ENCODE measurements around the gene MAPK8.

Gene MAPK8

DNA sequence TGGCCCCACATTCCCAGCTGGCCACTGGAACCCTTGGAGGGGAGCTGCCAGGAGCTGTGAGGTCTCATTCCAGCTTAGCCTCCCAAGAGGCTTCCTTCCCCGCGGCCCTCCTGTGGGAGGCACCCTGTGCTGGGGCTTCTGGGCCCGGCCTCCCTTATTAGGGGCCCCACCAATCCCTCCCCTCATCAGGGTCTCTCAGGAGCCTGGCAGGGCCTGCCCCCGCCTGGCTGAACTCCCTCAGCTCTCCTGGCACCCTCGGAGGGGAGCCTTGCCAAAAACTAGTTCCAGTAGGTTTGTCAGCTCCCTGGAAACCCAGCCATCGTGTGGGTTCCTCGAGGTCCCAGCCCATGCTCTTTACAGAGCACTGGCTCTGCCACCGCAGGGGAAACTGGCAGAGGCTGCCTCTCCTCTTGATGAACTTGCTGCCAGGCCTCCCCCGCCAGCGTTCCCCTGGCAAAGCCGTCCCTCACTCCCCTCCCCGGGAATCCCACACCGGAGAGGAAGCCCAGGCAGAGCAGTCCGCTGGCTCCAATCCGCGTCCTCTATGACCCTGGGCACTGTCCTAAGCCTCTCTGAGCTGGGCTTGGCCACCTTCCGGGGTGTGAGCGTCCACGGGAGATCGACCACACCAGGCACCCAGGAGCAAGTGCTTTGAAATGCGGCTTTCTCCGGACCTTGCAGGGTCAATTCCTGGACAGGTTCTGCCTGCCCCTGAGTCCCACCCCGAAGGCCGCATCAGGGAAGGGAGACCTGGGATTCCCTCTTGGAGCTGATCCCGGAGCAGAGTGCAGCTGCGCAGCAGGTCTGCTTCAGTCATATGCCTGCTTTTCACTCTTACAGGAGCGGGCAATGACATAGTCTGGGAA lies 158.6 kb downstream of the MAPK8 start:
- DNase-seq, result no peak

DNA sequence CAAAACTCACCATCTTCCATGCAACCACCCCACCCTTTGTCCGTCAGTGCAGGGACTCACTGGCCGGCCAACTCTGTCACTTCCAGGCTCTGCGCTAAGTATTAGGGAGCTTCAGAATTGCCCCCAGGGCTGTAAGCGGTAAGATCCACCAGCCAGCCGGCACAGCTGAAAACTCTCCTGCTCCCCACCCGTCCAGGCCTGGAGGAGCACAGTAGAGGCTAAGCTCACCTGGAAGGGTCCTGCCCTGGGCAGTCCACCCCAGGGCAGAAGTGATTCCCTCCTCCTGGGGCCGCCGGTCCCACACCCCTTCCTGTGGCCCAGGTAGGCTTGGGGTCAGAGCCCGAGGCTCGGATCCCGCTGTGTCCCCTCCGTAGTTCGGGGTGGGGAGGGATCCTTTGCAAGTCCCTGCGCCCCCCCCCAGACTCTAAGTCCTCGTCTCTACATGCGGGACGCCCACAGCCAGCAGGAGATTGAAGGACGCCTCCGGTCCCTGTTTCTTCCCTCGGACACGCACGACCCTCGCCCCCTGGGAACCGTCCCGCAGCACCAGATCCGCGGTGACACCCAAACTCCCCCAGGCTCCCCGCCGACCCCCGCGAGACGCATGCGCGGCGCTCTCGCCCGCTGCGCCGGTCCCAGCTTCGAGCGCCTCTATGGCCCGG lies 159.5 kb downstream of the MAPK8 start:
- no peak for DNase-seq

DNA sequence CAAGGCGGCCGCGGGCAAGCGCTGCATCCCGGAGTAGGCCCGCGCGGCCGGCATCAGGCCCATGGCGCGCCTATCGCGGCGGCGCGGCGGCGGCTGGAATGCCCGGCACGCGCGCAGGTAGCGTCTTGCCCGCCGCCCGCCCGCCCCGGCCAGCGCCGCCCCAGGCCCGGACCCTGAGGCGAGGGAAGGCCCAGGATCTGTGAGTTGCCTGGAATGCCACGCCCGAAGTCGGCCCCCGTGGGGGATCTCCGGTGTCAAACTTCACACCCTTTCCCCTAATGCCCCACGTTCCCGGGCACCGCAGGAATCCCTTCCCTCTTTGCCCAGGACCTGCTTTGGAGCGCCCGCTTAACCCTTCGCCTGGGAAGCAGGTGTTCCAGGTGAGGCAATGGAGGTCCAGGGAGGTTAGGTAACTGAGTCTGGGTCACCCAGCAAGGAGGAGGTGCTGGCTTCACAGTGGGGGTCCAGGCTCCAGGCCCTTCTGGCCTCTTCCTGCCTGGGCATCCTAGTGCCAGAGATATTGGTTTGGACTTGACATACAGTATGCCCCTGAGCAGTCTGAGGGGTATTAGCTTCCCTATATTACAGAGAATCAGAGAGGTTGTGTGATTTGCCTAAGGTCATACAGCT lies 160.2 kb downstream of the MAPK8 start:
- no peak for DNase-seq

DNA sequence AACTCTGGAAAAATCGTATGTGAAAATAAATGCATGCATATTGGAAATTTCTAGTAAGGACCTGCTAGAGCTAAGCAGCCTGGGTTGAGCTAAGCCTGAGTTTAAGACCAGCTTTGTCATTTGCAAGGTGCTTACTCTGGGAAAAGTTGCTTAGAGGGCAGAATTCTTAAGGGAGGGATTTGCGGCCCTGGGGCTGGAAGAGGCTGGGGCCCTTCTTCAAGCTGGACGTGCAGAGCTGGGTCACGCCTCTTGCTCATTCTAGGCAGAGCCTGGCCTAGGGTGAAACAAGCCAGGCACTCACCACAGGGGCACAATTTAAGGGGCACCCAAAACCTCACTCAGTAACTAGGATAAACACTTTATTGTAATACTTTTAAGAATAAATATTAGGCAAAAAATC lies 161.2 kb downstream of the MAPK8 start:
- no peak for DNase-seq

GRCh38 chr10:48468130-48468790 lies 161.8 kb downstream of the MAPK8 start:
- no peak for DNase-seq

DNA sequence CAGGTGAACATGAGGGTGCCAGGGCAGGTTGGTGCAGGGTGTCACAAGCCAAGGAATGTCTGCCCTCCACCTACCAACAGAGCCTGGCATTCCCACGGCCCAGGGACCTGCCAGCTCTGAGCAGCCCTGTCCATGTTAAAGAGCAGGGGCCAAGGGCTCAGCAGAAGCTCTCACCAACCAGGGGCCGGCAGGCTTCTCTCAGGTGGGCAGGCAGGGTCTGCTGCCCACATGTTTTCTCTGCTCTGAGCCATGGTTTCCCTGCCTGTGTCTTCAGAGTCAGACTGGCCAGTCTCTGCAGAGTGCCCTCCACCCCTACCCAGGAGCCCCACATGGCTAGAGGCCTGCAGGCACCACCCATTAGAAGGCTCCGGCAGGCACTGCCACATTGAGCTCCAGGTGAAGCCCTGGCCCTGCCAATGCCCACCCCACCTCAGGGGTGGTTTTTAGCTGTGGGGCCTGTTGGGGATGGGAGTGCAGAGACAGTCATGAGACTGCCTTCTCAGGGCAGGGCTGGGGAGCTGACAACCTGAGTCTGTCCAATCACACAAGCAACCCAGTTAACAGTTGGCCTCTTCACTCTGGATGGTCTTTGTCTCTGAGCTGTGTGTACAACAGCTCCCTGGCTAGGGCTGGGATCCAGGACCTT lies 162.5 kb downstream of the MAPK8 start:
- DNase-seq, result no peak

DNA sequence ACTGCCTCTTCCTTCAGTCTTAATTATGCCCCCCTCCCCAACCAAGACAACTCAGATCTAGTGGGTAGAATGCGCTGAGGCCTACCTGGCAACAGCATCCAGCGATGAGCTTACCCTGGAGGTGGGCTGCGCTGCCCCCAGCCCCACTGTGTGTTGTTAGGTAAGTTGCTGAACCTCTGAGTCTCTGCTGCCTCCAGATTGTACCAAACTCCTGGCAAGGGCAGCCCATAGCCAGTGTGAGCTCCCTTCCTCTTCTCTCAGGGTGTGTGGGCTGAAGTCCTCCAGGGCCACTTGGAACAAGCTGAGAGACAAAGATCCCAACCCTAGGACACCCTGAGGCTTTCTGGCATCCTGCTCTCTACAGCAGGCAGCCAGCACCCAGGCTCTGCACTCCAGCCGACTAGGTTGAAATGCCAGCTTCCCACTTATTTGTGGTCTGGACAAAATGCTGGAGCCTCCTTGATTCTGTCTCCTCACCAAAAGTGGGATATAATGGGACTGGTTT lies 163.1 kb downstream of the MAPK8 start:
- no peak for DNase-seq

DNA sequence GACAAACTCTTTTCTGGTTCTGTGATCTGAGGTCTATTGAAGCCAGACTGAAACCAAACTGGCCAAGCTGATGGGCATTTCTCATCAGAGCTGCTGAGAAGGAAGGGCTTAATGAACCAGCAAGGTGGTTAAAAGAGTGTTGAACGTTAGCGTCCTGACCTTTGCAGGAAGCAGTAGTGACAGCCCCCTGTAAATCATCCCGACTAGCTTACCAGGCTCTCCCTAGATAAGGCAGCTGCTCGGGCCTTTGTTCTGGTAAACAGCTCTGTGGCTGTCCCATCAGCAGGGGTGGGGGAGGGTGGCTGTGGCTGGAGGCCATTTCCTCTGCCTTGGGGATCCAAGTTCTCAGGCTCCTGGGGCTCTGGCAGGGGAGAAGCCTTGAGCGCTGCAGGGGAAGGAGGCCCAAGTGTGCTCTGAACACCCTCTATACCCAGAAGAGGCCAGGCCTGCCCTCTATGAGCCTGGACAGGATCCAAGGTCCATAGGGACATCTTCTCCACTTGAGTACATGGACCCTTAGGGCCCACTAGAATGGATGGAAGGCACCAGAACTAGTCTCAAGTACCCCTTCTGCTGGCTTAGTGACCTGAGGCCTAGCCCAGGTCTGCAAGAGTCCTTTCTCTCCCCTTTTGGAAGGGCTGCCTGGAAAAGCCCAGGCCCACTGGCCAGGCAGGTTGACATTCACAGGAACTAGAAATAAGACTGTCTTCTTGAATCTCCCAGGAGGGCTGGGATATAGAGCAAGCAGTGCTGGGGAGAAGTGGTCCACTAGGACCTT lies 163.8 kb downstream of the MAPK8 start:
- no peak for DNase-seq

- no peak for DNase-seq
These were observed 164.7 kb downstream of the MAPK8 start for GRCh38 chr10:48470893-48471805.

- no peak for DNase-seq
These were observed 166.1 kb downstream of the MAPK8 start for GRCh38 chr10:48472501-48473069.

DNA sequence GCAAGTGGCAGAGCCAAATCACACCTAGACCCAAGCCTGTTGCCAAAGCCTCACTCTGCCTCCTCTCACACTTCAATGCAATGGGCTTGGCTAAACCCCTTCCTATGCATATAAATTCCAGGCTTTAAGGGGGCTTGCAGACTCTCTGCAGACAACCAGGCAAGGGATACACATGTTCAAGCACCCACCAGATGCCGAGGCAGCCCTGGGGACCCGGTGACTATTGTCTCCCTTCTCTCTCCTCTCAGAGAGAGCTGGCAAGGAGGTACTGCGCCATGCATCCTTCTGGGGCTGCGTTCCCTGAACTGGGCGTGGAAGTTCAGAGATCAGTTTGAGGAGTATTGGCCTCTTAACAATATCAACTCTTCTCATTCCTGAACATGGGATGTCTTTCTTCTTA lies 167.2 kb downstream of the MAPK8 start:
- DNase-seq, result no peak

GRCh38 chr10:48474765-48475365 lies 168.4 kb downstream of the MAPK8 start:
- no peak for DNase-seq

DNA sequence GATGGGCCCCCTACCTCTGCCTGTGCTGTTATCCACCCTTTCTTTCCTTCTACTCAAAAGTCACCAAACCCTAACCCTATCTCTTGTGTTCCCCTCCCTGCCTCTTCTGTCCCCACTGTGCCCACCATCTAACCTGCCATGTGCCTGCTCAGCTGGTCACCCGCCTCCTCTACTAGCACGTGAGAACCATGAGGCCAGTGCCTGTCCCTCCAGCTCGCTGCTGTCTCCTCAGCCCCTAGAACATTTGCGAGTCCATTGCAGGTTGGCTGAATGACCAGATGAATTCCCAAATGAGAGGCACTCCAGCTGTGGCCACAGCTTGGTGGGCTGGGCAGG lies 169.4 kb downstream of the MAPK8 start:
- no peak for DNase-seq

GRCh38 chr10:48476279-48476982 lies 170.0 kb downstream of the MAPK8 start:
- no peak for DNase-seq

DNA sequence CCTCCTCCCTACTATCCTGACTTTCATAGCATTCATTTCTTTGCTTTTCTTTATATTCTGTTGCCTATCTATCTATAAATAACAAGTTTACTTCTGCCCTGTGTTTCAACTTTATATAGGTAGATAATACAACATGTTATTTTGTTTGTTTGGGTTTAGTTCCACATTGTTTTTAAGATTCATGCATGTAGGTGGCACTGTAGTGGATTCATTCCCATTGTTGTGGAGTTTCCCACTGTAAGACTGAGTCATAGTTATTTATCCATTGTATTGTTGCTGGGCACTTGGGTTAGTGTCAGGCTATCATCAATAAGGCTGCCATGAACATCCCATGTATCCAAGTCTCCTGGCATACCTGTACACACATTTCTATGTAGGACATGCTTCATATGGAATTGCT lies 170.7 kb downstream of the MAPK8 start:
- DNase-seq, result no peak

DNA sequence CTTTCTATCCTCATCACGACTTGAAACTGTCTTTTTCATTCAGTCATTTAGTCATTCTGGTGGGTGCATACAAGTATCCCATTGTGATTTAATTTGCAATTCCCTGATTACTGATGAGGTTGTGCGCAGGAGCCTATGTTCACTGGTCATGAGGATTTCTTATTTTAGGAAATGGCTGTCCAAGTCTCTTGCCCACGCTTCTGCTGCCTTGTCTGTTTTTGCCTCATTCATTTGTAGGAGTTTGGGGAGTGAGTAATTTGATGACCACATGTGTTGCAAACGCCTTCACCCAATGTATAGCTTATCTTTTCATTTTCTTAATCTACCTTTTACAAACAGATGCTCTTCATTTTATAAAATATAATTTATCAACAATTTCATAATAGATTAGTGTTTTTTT lies 171.1 kb downstream of the MAPK8 start:
- DNase-seq, result no peak

- no peak for DNase-seq
These were observed 172.0 kb downstream of the MAPK8 start for GRCh38 chr10:48478469-48478868.

GRCh38 chr10:48478980-48479811 lies 172.7 kb downstream of the MAPK8 start:
- DNase-seq, result no peak

All from SW 1271 (cell line).